DND-41 (cell line): ENCODE measurements around the gene NKD1.

Source experiments
- EZH2 ChIP-seq: IDR thresholded peaks from 3 replicates; pipeline ENCODE4 v1.6.1; 2012; ENCODE audit warnings: borderline replicate concordance, low read depth, mild to moderate bottlenecking, moderate library complexity, low read length, inconsistent platforms; ENCODE audit not compliant: severe bottlenecking
- TF ChIP-seq, protein P1 (sequence below): IDR thresholded peaks from 2 replicates; pipeline ENCODE4 v1.5.1; 2012; ENCODE audit warnings: borderline replicate concordance, low read length, moderate library complexity, mild to moderate bottlenecking; ENCODE audit not compliant: poor library complexity, severe bottlenecking; ENCODE audit errors: extremely low read depth

- no peak for TF ChIP-seq EZH2
- TF ChIP-seq, protein P1, sequence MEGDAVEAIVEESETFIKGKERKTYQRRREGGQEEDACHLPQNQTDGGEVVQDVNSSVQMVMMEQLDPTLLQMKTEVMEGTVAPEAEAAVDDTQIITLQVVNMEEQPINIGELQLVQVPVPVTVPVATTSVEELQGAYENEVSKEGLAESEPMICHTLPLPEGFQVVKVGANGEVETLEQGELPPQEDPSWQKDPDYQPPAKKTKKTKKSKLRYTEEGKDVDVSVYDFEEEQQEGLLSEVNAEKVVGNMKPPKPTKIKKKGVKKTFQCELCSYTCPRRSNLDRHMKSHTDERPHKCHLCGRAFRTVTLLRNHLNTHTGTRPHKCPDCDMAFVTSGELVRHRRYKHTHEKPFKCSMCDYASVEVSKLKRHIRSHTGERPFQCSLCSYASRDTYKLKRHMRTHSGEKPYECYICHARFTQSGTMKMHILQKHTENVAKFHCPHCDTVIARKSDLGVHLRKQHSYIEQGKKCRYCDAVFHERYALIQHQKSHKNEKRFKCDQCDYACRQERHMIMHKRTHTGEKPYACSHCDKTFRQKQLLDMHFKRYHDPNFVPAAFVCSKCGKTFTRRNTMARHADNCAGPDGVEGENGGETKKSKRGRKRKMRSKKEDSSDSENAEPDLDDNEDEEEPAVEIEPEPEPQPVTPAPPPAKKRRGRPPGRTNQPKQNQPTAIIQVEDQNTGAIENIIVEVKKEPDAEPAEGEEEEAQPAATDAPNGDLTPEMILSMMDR: no peak
Measured at GRCh38 chr16:50614955-50615724, 66.9 kb downstream of the NKD1 start.
